HG03558 (cell line): ENCODE measurements around the gene RRP15.
"Not testable (repeated sequence)": the region's sequence is repeated elsewhere in the genome, so short reads cannot be mapped to it uniquely, and the experiment has no call there.

Experiments
- ATAC-seq: cut with Tn5 transposase; IDR thresholded peaks from one replicate; pipeline ENCODE4 v1.9.1; 2021; ENCODE audit warnings: moderate number of reproducible peaks; ENCODE audit not compliant: unreplicated experiment; ENCODE audit errors: extremely low read depth

RRP15 gene

DNA sequence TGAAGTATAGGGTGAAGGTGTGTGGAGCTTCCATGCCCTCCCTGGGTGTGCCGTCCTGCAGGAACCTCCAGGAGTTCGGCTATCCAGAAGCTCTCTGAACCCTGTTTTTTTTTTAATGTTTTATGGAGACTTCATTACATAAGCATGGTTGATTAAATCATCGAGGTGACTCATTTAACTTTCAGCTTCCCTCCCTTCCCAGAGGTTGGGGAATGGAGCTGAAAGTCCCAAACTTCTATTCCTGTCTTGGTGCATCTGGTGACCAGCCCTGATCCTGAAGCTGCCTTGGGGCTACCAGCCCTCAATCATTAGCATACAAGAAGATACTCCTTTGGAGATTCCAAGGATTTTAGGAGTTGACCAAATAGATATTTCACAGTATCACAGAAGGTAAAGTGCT is 9.5 kb downstream of the RRP15 start:
- ATAC-seq, result no peak

DNA sequence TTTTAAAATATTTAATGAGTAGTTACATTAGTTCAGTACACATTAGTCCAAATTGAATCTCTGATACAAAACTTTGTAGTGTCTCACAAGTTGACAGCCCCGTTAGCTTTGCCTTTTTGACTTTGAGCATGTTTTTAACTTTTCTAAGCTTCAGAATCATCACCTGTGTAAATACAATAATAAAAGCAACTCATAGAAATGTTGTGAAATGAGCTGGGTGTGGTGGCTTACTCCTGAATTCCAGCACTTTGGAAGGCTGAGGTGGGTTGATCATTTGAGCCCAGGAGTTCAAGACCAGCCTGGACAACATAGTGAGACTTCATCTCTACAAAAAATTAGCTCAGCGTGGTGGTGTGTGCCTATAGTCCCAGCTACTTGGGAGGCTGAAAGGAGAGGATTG is 11.1 kb downstream of the RRP15 start:
- ATAC-seq, result no peak

DNA sequence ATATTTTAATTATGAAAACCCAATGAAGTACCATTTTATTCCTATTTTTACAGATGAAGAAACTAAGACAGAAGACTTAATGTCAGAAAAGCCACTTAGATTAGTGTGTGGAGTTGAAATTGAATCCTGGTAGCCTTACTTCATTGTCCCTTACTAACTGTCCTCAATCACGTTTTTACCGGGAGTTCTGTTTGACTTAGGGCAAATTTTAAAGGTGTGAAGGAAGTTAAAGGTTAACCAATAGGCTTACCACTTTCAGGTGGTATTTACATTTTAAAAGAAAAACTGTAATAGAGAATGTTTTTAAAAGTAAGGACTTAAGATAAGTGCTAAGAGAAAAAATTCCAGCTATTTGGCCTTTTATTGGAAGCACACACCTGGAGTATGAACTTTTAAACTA is 12.4 kb downstream of the RRP15 start:
- ATAC-seq, result no peak

DNA sequence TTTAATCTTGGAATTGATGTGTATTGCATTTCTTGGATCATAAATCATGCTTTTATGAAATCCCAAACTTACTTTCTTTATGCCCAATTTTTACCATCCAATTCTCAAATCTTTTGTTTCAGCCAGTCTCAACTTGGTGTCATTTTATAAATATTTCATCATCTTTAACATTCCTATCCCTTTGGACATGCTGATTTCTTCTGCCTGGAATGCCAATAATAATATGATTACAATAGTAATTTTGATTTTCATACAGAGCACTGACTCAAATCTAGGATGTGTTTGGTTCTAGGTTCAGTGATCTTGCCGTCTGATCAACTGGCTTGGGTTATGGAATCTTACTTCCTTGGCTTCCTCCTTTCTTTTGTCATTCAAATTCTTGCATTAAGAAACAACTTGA is 12.8 kb downstream of the RRP15 start:
- no peak for ATAC-seq

DNA sequence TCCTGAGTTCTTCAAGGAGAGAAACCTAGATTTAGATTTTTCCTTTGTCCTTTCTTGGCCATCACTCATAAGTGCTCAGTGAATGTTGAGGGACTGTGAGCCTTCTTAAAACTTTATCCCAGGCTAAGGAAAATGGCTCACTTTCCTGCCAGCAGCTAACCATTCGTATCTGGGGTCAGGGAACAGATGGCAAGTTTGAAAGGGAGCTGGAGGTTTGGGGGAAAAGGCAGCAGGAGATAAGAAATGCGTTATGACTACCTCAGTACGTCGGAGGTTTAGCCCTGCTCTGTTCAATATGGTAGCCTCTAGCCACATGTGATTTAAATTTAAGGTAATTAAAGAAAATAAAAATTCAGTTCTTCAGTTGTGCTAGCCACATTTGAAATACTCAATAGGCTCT is 13.3 kb downstream of the RRP15 start:
- ATAC-seq, result no peak

DNA sequence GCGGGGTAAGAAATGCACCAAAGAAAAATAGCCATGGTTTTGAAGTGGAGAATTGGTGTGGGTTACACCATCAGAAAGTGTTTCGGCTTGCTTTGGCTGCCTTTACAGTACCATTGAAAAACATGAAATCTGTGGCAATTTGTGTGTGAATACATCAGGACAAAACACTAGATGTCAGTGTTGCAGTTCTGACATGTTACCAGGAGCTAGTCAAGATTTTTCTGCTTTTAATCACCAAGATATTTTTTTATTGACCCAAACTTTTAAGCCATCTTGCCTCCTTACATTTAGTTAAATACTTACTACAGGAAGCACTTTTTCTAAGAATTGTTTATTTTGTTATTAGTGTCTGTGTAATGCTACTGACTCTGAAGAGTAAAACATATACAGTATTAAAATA is 14.3 kb downstream of the RRP15 start:
- ATAC-seq, result no peak

DNA sequence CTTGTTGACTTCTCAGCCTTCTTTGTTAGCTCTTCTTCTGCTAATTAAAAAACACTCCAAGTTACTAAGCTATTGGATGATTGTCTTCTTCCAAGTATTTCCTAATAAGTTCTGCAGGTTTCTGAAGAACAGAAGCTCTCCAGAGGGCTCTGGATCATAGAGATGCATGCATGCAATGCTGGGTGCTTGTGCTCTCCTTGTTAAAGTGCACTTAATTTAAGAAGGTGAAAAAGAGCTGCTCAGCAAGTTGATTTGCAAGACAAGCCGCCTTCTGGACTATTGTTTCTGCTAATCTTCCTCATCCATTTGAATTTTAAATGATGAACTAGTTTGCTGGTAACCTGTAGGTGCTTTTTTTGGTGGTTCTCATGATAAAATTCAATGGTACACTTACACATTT is 16.1 kb downstream of the RRP15 start:
- no peak for ATAC-seq

DNA sequence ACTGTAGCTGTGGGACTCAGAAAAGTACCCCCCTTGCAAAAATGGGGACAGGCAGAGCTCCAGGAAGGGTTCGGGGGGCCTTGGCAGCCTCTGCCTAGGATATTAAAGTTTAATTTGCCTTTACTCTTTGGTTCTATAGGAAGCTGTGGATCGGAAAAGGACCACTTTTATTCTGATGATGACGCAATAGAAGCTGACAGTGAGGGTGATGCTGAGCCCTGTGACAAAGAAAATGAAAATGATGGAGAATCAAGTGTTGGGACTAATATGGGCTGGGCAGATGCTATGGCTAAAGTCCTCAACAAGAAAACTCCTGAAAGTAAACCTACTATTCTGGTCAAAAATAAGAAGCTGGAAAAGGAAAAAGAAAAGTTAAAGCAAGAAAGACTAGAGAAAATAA is 17.1 kb downstream of the RRP15 start:
- ATAC-seq, result no peak

DNA sequence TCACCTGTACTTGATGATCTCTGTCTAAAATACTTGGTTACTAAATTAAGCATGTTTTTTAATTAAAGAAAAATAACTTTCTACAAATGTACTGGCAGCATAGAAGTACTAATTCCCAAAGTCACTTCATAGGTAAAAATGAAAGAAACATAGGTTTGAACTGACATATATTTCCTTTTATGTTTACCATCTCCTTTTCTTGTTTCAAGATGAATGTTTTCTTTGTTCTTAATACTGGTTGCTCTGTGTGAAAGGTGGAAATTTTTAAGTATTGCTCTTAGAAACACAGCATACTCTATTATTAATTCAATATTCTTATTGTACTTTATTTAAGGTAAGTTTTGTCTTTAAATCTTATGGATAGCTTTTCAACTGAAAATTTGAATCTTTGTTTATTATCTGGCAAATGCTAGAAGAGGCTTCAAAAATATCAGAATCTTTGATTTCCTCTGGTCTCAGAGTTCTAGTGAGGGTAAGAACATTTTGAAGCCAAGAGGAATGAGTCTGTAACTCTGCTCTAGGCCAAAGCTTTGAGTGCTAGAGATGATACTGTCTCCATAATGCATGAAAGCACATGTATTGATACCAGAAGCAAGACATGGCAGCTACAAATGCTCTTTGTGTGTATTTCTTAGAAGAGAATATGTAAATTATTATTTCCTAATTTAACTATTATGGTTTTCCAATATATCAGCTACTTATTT is 18.2 kb downstream of the RRP15 start:
- ATAC-seq, result no peak

DNA sequence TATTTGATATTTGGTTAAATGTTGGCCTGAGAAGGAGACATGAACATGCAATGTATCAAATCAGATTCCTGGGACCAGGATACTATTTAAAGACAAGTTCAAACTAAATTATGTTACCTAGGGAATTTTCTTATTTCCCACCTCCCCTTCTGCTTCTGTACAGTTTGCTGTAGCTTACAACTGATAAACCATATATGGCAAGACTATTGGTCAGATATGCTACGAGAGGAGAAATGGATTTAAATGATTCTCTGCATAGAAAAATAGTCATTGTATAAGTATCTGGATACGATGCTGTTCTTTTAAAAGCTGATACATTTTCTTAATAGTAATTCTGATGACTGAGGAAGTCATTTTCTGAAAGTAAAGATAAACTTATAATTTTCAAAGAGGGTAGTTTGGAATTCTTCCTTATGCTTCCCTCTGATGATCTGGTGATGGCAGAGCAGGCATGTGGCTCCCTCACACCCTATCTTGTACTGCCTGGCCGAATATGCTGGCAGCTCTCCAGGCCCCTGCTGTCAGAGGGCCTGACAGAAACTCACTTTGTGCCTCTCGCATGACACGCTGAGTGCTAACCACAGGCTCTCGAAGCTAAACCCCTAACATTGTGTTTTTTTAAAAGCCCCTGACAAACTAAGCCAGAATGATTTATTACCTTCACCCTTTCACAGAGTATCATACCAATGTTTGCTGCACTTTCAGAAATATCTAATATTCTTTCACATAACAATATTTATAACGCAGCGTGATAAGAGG is 19.4 kb downstream of the RRP15 start:
- peak; percentile 83 for ATAC-seq

DNA sequence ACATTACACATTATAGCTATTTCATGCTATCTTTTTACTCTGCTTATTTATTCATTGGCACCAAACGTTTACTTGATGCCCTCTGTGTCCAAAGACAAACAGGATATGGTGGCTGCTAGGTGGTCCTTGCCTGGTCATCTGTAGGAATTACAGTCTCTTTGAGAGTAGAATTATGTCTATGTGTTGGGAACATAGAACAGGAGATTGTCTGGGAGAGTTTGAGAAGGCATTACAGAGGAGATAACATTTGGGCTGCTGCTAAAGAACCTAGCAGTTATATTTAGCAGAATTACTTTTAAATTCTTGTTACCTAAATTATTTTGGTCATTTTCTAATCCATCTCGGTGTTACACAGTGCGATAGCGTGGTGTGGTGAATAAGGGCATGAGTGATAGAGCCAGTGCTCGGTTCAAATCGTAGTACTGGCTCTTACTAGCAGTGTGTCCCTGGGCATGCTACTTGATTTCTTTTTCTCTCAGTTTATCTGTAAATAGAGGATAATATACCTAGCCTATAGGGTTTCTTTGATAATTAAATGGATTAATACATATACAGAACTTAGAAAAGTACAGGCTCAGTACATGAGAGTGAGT is 20.5 kb downstream of the RRP15 start:
- ATAC-seq, result no peak

DNA sequence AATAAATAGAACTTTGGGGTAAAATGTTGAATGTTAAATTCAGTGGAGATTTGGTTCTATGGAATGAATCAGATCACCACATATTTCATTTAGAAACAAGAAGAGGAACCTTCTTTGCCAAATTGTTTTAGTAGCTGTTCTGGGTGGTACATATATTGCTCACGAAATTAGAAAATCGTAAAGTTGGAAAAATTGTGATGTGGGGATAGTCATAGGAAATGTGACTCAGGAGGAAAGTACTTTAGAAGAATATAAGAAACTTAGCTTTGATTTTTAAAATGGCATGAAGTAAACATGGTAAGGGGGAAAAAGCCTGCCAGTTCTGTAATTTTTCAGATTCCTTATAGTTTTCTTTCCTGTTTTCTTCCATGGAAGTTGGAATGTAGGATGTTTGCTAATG is 27.4 kb downstream of the RRP15 start:
- no peak for ATAC-seq

DNA sequence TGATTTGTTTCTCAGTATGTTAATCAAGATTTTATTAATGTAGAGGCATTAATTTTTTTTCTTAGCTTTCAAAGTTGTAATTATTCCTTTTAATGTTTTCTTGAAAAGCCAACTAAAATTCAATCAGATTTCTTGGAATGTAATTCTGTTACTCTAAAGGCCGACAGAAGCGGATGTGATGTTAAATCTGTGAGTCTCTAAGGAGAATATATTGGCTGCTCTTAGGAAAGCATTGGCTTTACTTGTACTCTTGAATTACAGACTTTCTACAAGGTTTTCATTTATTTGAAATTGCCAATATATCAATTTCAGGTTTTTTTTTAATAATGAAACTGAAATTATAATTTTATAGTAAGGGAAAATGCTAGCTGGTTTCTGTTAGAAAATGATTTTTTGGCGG is 29.2 kb downstream of the RRP15 start:
- no peak for ATAC-seq

DNA sequence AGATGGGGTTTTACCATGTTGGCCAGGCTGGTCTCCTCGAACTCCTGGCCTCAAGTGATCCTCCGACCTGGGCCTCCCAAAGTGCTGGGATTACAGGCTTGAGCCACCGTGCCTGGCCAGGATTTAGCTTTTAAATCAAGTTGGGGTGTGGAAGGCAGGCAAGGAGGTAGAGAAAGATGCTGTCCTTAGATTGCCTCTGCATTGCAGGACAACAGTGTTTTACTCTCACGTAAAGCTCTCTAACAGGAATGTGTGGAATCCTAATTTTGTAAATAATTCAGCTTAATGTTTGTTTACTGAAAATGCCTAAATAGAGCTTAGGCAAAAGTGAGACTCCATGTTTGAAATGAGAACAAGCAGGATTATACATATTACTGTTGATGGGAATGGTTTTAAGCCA is 30.5 kb downstream of the RRP15 start:
- no peak for ATAC-seq

DNA sequence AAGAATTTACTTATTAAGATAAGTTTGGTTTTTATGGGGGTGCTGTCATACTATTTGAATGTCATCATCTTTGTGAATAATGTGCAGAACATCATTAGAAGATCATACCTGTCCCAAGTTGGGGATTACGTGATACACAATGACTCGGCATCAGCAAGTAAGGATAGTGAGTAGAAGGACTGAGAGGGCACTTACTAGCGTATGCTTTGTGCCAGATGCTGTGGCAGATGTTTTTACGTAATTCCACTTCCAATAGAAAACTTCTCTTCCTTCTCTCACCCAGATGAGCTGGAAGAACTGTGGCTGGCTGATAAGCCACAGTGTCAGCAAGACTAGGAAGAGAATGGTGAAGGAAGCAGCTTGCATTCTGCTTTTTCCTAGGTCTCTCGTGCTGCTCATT is 32.0 kb downstream of the RRP15 start:
- ATAC-seq, result no peak

DNA sequence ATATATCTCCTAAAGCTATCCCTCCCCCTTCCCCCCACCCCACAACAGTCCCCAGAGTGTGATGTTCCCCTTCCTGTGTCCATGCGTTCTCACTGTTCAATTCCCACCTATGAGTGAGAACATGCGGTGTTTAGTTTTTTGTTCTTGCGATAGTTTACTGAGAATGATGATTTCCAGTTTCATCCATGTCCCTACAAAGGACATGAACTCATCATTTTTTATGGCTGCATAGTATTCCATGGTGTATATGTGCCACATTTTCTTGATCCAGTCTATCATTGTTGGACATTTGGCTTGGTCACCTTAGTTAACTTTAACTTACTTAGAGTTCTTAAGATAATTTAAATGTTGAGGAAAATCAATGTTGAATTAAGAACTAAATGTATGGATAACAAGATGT is 35.1 kb downstream of the RRP15 start:
- not testable (repeated sequence) for ATAC-seq

DNA sequence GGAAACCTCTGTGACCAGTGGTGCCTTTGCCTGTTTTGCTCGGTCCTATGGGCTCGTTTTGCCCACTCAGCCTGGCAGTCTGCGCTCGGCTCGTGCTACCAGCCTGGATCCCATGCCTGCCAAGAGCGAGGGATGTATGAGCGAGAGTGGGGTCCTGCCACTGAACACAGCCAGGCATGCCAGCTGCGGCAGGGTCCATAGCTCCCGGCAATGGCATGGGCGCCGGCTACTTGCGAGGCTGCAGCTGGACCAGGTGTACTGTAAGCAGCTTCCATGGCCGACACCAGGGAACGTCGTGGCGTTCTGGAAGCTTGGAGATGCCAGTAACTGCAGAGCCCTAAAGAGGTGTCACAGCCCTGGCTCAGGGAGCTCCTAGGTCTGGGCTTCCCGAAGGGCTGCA is 37.7 kb downstream of the RRP15 start:
- ATAC-seq, result no peak

DNA sequence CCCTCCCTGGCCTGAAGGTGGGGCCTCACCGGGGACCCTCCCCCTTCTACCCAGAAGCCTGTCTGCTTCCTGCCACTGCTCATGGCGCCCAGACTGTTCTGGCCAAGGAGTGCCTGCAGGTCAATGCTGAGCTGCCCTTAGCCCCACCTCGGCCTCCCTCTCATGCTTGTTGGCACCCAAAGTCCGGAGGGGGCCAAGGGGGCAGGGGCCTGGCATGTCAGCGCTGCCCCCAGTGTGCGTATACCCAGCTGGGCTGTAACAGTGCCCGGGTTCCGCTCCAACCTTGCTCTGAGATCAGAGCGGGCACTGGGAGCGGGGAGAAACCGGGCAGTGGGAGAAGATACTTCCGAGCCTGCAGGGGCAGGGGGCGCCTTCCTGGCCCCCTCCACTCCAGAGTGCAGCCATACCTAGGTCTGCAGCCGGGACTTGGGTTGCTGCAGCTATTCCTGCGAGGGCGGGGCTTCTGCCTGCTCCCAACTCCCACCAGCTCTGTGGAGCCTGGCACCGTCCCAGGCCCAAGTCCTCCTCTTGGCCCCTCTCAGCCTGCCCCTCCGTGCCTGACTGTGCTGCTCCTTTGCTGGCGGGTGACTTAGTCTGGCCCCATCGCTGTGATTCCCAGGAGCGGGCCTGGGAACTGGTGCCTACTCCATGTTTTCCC is 38.6 kb downstream of the RRP15 start:
- no peak for ATAC-seq

DNA sequence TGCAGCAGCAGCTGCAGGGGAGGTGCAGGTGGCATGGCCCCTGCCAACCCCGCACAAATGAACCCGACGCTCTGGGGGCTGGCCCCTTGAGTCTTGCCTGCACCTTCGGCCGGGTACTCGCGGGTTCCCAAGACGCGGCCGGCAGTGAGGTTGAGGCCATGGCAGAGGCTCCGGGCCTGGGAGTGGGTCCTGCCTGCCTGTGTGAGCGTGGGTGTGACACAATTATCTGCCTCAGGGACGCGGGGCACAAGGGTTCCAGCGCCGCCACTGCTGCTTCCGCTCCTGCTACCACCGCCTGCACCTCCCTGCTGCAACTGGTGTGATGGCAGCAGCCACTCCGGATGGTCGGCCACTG is 39.1 kb downstream of the RRP15 start:
- ATAC-seq, result no peak

DNA sequence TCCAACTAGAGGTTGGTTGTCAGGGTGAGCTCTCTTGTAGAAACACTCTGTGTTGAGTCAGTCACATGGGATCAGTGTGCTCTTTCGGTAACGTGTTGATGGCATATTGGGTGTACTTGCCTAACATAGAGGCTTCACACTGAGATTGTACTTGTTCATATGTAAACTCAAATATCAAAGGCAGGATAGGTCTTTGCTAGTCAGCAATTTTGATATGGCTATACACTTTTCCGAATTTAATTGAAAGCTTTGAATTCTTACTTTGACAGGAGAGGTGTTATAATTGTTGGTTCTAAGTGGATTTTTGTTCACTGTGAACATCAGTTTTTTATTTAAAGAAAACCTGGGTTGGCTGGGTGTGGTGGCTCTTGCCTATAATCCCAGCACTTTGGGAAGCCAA is 43.7 kb downstream of the RRP15 start:
- no peak for ATAC-seq

DNA sequence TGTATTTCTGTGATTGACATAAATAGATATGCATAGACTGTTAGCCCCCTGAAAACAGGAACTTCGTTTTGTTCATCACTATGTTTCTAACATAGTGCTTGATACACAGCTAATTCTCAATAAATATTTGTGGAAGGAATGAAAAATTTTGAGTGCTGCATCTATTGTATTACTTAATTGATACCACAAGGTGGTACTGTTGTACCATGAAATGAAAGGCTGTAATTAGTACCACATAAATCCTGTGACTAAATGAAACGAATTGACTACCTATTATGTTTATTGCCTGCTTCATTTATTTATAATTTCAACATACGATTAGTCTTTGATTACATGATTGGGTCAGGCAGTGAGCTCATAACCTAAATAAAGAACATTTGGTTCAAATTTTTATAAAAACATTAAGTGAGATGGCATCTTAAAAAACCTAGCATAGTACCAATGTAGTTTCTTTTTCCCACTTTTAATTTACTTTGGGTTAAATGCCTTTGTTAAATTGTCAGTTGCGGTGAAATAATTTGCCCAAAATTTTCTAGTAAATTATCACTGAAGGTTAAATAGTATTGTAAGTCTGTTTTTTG is 45.0 kb downstream of the RRP15 start:
- ATAC-seq, result no peak
